ENCODE measurements around the gene PCDHGA7. TPM values are rescaled to one million over a fixed set of nuclear protein-coding genes. Genes with fewer than 3 reads are reported as not detected.
"Not testable (repeated sequence)": the region's sequence is repeated elsewhere in the genome, so short reads cannot be mapped to it uniquely, and the experiment has no call there.

PCDHGA7 gene
- total RNA-seq, 1 experiment from 2014 or later, result 0.18 TPM

GRCh38 chr5:141407790-141408505, 25.4 kb downstream of the PCDHGA7 start, which contains the start of gene PCDHGB6:
Gene PCDHGB6, plus strand, starts transcription at chr5:141408021. Its CDS starts 182 bp downstream, at chr5:141408203.
- H3K9me3 ChIP-seq (ENCODE audit: control insufficient read depth, insufficient read depth, low read depth, low read length); intact Hi-C loops (cut with micrococcal nuclease; ENCODE audit: unreplicated experiment); DNase-seq (ENCODE audit: low read depth, low spot score); H3K36me3 ChIP-seq (ENCODE audit: control insufficient read depth, insufficient read depth, low read length); BruUV-seq (replicated peaks); POLR2A ChIA-PET; H3K4me3 ChIP-seq (ENCODE audit: low read depth in 2 of 2, low read length in 2 of 2); H3K27ac ChIP-seq (ENCODE audit: low read length); in situ Hi-C loops (cut with HindIII; ENCODE audit: low pct_unique_long_range_greater_than_20kb, low sequenced_read_pairs); H3K4me1 ChIP-seq (ENCODE audit: control insufficient read depth, insufficient read depth, low read length); CTCF ChIA-PET; ATAC-seq; H3K27me3 ChIP-seq (ENCODE audit: control insufficient read depth, insufficient read depth, low read length): not testable (repeated sequence)
- peak; percentile 34 for TF ChIP-seq CTCF (IDR thresholded peaks at IDR 0.05)

DNA sequence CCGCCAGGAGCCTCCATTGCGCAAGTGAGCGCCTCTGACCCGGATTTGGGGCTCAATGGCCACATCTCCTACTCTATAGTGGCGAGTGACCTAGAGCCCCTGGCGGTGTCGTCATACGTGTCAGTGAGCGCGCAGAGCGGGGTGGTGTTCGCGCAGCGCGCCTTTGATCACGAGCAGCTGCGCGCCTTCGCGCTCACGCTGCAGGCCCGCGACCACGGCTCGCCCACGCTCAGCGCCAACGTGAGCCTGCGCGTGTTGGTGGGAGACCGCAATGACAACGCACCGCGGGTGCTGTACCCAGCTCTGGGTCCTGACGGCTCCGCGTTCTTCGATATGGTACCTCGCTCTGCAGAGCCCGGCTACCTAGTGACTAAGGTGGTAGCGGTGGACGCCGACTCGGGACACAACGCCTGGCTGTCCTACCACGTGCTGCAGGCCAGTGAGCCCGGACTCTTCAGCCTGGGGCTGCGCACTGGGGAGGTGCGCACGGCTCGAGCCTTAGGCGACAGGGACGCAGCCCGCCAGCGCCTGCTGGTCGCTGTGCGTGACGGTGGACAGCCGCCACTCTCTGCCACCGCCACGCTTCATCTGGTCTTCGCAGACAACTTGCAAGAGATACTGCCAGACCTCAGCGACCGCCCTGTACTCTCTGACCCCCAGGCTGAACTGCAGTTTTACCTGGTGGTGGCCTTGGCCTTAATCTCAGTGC, 27.2 kb downstream of the PCDHGA7 start:
- POLR2A ChIA-PET, result no interaction called here
- no peaks in the 10 kb centered on the region for H3K36me3 ChIP-seq (ENCODE audit: control insufficient read depth, insufficient read depth, low read length)
- H3K4me1 ChIP-seq (ENCODE audit: control insufficient read depth, insufficient read depth, low read length), result no peaks in the 10 kb centered on the region
- in situ Hi-C loops (cut with HindIII; ENCODE audit: low pct_unique_long_range_greater_than_20kb, low sequenced_read_pairs) (no loop called here), intact Hi-C loops (cut with micrococcal nuclease; ENCODE audit: unreplicated experiment) (loop anchor here (5.0 to 10.0 kb wide), 2 partner anchors 45 to 187 kb away; partner anchors contain the start of genes PCDHB14 and PCDHGA5)
- ATAC-seq (no peak), DNase-seq (ENCODE audit: low read depth, low spot score) (no peak)
- H3K27ac ChIP-seq (ENCODE audit: low read length), result no peak overlapping the region
- no peak overlapping the region for H3K4me3 ChIP-seq (ENCODE audit: low read depth in 2 of 2, low read length in 2 of 2)
- CTCF ChIA-PET, result no interaction called here
- no TSS peak for BruUV-seq (replicated peaks)
- no peaks in the 10 kb centered on the region for H3K27me3 ChIP-seq (ENCODE audit: control insufficient read depth, insufficient read depth, low read length)
- no peaks in the 10 kb centered on the region for H3K9me3 ChIP-seq (ENCODE audit: control insufficient read depth, insufficient read depth, low read depth, low read length)
- no peak for TF ChIP-seq TCF7L2 (IDR thresholded peaks at IDR 0.05; ENCODE audit: low read depth, low read length)
- TF ChIP-seq, protein P1, sequence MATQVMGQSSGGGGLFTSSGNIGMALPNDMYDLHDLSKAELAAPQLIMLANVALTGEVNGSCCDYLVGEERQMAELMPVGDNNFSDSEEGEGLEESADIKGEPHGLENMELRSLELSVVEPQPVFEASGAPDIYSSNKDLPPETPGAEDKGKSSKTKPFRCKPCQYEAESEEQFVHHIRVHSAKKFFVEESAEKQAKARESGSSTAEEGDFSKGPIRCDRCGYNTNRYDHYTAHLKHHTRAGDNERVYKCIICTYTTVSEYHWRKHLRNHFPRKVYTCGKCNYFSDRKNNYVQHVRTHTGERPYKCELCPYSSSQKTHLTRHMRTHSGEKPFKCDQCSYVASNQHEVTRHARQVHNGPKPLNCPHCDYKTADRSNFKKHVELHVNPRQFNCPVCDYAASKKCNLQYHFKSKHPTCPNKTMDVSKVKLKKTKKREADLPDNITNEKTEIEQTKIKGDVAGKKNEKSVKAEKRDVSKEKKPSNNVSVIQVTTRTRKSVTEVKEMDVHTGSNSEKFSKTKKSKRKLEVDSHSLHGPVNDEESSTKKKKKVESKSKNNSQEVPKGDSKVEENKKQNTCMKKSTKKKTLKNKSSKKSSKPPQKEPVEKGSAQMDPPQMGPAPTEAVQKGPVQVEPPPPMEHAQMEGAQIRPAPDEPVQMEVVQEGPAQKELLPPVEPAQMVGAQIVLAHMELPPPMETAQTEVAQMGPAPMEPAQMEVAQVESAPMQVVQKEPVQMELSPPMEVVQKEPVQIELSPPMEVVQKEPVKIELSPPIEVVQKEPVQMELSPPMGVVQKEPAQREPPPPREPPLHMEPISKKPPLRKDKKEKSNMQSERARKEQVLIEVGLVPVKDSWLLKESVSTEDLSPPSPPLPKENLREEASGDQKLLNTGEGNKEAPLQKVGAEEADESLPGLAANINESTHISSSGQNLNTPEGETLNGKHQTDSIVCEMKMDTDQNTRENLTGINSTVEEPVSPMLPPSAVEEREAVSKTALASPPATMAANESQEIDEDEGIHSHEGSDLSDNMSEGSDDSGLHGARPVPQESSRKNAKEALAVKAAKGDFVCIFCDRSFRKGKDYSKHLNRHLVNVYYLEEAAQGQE (IDR thresholded peaks at IDR 0.05; ENCODE audit: insufficient read depth in 1 of 2, low read depth in 2 of 2, low read length in 1 of 2), result no peak
- TF ChIP-seq CTCF (IDR thresholded peaks at IDR 0.05), result no peak
- no peak for TF ChIP-seq POLR2AphosphoS5 (IDR thresholded peaks at IDR 0.05; ENCODE audit: low read depth, low read length)
- no peak for TF ChIP-seq SIN3A (IDR thresholded peaks at IDR 0.05; ENCODE audit: borderline replicate concordance, insufficient read depth, low read depth, low read length)
